Prostate gland (tissue), 2 donors: Measurements from ENCODE around the gene BCL3.

Experiments
- POLR2A ChIP-seq: fragments of 450-650 bp; IDR thresholded peaks from one replicate; pipeline ENCODE4 v1.6.1; 2016; ENCODE audit warnings: antibody characterized with exemption, mild to moderate bottlenecking
- POLR2AphosphoS5 ChIP-seq: sonication (generic); formaldehyde crosslinking; IDR thresholded peaks from one replicate; pipeline ENCODE4 v1.6.1; 2017; ENCODE audit warnings: antibody characterized with exemption
- TF ChIP-seq, protein P1 (sequence below), 4 experiments: fragments of 200-600 bp in 2 of 4; fragments of 450-650 bp in 2 of 4; sonication (generic) in 2 of 4; IDR thresholded peaks; 1 replicate in 3 of 4; 2 replicates in 1 of 4; pipeline ENCODE4 v1.5.1; 2016 to 2019; ENCODE audit warnings: antibody characterized with exemption in 4 of 4, mild to moderate bottlenecking in 2 of 4, moderate library complexity in 2 of 4

DNA sequence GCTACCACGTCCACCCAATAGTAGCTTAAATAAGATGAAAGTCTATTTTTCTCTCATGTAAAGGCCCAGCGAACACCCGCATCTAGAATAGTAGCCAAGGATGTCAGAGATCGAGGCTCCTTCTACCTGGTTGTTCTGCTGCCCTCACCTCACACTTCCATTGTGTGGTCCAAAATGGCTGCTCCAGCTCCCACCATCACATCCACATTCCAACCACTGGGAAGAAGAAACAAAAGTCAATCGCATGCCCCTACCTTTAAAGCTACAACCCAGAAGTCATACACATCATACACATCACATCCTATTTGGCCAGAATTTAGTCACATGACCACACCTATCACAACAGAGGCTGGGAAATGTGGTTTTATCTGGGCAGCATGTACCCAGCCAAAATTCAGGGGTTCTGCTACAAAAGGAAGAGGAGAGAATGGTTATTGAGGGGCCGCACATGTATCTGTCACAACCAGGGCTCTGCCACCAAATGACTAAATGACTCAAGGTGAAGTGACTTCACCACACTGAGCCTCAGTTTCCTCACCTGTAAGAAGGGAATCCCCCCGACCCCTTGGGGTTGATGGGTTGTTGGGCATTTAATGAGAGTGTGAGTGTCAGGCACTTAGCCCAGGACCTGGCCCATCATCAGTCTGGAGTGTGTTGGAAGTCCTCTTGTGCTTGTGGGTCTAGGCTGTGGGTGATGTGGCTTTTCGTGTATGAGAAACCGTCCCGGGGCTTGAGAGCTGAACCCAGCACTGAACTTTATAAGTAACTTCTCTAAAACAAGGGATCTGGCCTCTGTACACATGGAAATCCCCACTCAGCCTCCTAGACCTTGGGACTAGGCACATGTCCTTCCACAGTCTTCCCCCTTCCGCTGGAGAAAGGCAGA lies 19.0 kb downstream of the BCL3 start:
- TF ChIP-seq, protein P1, sequence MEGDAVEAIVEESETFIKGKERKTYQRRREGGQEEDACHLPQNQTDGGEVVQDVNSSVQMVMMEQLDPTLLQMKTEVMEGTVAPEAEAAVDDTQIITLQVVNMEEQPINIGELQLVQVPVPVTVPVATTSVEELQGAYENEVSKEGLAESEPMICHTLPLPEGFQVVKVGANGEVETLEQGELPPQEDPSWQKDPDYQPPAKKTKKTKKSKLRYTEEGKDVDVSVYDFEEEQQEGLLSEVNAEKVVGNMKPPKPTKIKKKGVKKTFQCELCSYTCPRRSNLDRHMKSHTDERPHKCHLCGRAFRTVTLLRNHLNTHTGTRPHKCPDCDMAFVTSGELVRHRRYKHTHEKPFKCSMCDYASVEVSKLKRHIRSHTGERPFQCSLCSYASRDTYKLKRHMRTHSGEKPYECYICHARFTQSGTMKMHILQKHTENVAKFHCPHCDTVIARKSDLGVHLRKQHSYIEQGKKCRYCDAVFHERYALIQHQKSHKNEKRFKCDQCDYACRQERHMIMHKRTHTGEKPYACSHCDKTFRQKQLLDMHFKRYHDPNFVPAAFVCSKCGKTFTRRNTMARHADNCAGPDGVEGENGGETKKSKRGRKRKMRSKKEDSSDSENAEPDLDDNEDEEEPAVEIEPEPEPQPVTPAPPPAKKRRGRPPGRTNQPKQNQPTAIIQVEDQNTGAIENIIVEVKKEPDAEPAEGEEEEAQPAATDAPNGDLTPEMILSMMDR (IDR thresholded peaks at IDR 0.05) = no peak
- TF ChIP-seq POLR2AphosphoS5 (no peak), POLR2A (no peak)
